ENCODE results near the gene KCNN3. TPM values are rescaled to one million over a fixed set of nuclear protein-coding genes. Genes with fewer than 3 reads are reported as not detected.

The KCNN3 gene
- total and polyA plus RNA-seq, 2 of the 13 experiments (the other 11 are each of a cell fraction or from before 2014, with no cell fraction given): not detected

DNA sequence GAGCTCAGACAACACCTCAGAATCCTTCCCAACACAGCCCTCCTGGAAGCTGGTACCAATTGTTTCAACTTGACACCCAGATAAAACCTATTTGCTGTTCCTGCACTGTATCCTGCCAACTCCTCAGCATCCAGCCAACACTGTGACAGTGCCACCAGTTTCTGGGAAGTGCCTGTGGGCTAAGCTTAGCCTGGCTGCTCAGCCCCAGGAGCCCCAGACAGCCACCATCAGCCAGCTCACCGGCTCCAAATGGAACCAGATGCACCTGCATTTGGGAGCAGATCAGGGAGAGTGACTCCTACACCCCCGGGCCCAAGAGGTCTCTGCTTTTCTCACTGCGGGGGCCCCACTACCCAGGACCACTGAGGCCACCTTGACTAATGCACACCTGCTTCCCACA is 24.9 kb downstream of the KCNN3 start (continued):
- TF ChIP-seq ZHX1 (CRISPR knock-in tag; IDR thresholded peaks at IDR 0.05; ENCODE audit: low read depth) (no peak), ZNF512 (CRISPR knock-in tag; IDR thresholded peaks at IDR 0.05) (no peak)

- ChIA-PET POLR2A (no interaction called here), CTCF (ENCODE audit: low intra/inter-chr PET ratio, low total read pairs) (no interaction called here)
- Histone ChIP-seq H3K9ac (ENCODE audit: insufficient read depth, low read depth, low read length) (no peak overlapping the region), H3K27ac (ENCODE audit: extremely low read length, insufficient read depth, low read length) (no peak overlapping the region), H3K9me3 (ENCODE audit: low read length) (no peaks in the 10 kb centered on the region), H4K20me1 (ENCODE audit: insufficient read depth, low read length) (no peaks in the 10 kb centered on the region), H3K79me2 (ENCODE audit: insufficient read depth, low read length) (no peaks in the 10 kb centered on the region), H3K4me2 (ENCODE audit: low read depth, low read length) (no peak overlapping the region), H3K4me1 (ENCODE audit: insufficient read depth, low read length) (no peaks in the 10 kb centered on the region), H3K27me3 (ENCODE audit: control insufficient read depth in 1 of 2, insufficient read depth in 2 of 2, low read length in 2 of 2) (peaks cover 4 to 75% of the 10 kb centered on the region in 2 experiments; a peak in 4 of 5 replicates), H3K36me3 (replicated peaks in 1 of 2; ENCODE audit: control insufficient read depth in 1 of 2, insufficient read depth in 2 of 2, low read length in 2 of 2) (no peaks in the 10 kb centered on the region), H2AFZ (ENCODE audit: low read length) (no peak overlapping the region), H3K4me3 (replicated peaks in 1 of 3; ENCODE audit: insufficient read depth in 1 of 3, low read depth in 2 of 3, low read length in 3 of 3) (no peak overlapping the region)
- intact Hi-C loops (cut with micrococcal nuclease; ENCODE audit: unreplicated experiment) (no loop called here), in situ Hi-C loops (cut with HindIII; ENCODE audit: extremely low pct_ligation_motif_present, low pct_unique_long_range_greater_than_20kb) (no loop called here)
- no TSS peak for BruUV-seq (replicated peaks)
- FAIRE-seq: no peak
- ATAC-seq: no peak
- WGBS (ENCODE audit: low lambda C conversion rate): 78% methylated on average over 8 of the region's 10 CpGs
- DNase-seq (ENCODE audit: low spot score): no peak
- TF ChIP-seq, protein P1, sequence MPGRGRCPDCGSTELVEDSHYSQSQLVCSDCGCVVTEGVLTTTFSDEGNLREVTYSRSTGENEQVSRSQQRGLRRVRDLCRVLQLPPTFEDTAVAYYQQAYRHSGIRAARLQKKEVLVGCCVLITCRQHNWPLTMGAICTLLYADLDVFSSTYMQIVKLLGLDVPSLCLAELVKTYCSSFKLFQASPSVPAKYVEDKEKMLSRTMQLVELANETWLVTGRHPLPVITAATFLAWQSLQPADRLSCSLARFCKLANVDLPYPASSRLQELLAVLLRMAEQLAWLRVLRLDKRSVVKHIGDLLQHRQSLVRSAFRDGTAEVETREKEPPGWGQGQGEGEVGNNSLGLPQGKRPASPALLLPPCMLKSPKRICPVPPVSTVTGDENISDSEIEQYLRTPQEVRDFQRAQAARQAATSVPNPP (CRISPR knock-in tag; IDR thresholded peaks at IDR 0.05): no peak
Observed at GRCh38 chr1:154844297-154844681, 25.8 kb downstream of the KCNN3 start.

All from HepG2 (cell line).